GM23338 (cell line): ENCODE results near the gene LCP1. TPM values are rescaled to one million over a fixed set of nuclear protein-coding genes. Genes with fewer than 3 reads are reported as not detected.

Source experiments
- ATAC-seq: fragments of 200-7000 bp; cut with Tn5 transposase; 3 replicates; pipeline ENCODE4 v1.9.1; 2020
- DNase-seq: peaks from one replicate; pipeline ENCODE4 v3.0.0-alpha.2; 2015; ENCODE audit warnings: low spot score
- H2AFZ ChIP-seq: fragments of 200-600 bp; sonication (generic); 2 replicates; pipeline ENCODE4 v1.8.0; 2016; ENCODE audit warnings: antibody characterized with exemption, mild to moderate bottlenecking, moderate library complexity
- H3F3A ChIP-seq: fragments of 200-600 bp; sonication (generic); replicated peaks from 2 replicates; pipeline ENCODE4 v1.8.0; 2017; ENCODE audit warnings: antibody characterized with exemption, mixed run types, low read depth
- H3K27ac ChIP-seq: fragments of 200-600 bp; sonication (generic); 2 replicates; pipeline ENCODE4 v1.6.1; 2016; ENCODE audit warnings: low read depth
- H3K27me3 ChIP-seq: fragments of 200-600 bp; sonication (generic); 2 replicates; pipeline ENCODE4 v1.8.0; 2016; ENCODE audit warnings: mild to moderate bottlenecking, mixed run types, moderate library complexity; ENCODE audit not compliant: insufficient read depth
- H3K36me3 ChIP-seq: fragments of 200-600 bp; sonication (generic); 2 replicates; pipeline ENCODE4 v1.8.0; 2016; ENCODE audit warnings: mild to moderate bottlenecking; ENCODE audit not compliant: insufficient read depth
- H3K4me1 ChIP-seq: fragments of 200-600 bp; sonication (generic); 2 replicates; pipeline ENCODE4 v1.8.0; 2016; ENCODE audit warnings: mild to moderate bottlenecking, moderate library complexity; ENCODE audit not compliant: insufficient read depth
- H3K4me2 ChIP-seq: fragments of 200-600 bp; sonication (generic); 2 replicates; pipeline ENCODE4 v1.7.1; 2017; ENCODE audit warnings: mixed run types
- H3K4me3 ChIP-seq: fragments of 200-600 bp; sonication (generic); 2 replicates; pipeline ENCODE4 v1.6.1; 2016; ENCODE audit warnings: mixed run types
- H3K79me2 ChIP-seq: fragments of 200-600 bp; sonication (generic); replicated peaks from 2 replicates; pipeline ENCODE4 v1.8.0; 2017; ENCODE audit warnings: mild to moderate bottlenecking; ENCODE audit not compliant: insufficient read depth
- H3K9me2 ChIP-seq: fragments of 200-600 bp; sonication (generic); 2 replicates; pipeline ENCODE4 v1.8.0; 2017; ENCODE audit not compliant: insufficient read depth
- H4K20me1 ChIP-seq: fragments of 200-600 bp; sonication (generic); replicated peaks from 2 replicates; pipeline ENCODE4 v1.8.0; 2017; ENCODE audit warnings: mild to moderate bottlenecking; ENCODE audit not compliant: insufficient read depth
- H3K27ac Mint-ChIP-seq: 2 replicates; pipeline ENCODE4 v1.8.0; 2020; ENCODE audit warnings: inconsistent platforms, mild to moderate bottlenecking, moderate library complexity, mixed read lengths
- H3K27me3 Mint-ChIP-seq: 3 replicates; pipeline ENCODE4 v1.8.0; 2022; ENCODE audit warnings: low read depth, mild to moderate bottlenecking, moderate library complexity, mixed read lengths, inconsistent platforms; ENCODE audit not compliant: insufficient read depth, poor library complexity
- H3K36me3 Mint-ChIP-seq: 3 replicates; pipeline ENCODE4 v1.8.0; 2021; ENCODE audit warnings: low read depth, mild to moderate bottlenecking, inconsistent platforms, moderate library complexity, mixed read lengths
- H3K4me1 Mint-ChIP-seq: 3 replicates; pipeline ENCODE4 v1.8.0; 2020; ENCODE audit warnings: mild to moderate bottlenecking, inconsistent platforms, mixed read lengths
- H3K4me3 Mint-ChIP-seq: 3 replicates; pipeline ENCODE4 v1.8.0; 2021; ENCODE audit warnings: moderate library complexity, mild to moderate bottlenecking, inconsistent platforms, mixed read lengths
- H3K9me3 Mint-ChIP-seq: 3 replicates; pipeline ENCODE4 v1.8.0; 2020; ENCODE audit warnings: moderate library complexity, mild to moderate bottlenecking, inconsistent platforms, mixed read lengths
- CREB1 ChIP-seq: fragments of 250-450 bp; sonication (Bioruptor Pico); IDR thresholded peaks from 2 replicates; pipeline ENCODE4 v1.5.0; 2020; ENCODE audit warnings: low read depth, mild to moderate bottlenecking, moderate library complexity
- EZH2phosphoT487 ChIP-seq: fragments of 200-600 bp; sonication (generic); IDR thresholded peaks from one replicate; pipeline ENCODE4 v1.8.1; 2018; ENCODE audit warnings: antibody characterized with exemption; ENCODE audit not compliant: unreplicated experiment
- POLR2AphosphoS5 ChIP-seq: IDR thresholded peaks from 2 replicates; pipeline ENCODE4 v1.6.1; 2016; ENCODE audit warnings: antibody characterized with exemption, low read depth
- REST ChIP-seq: IDR thresholded peaks from one replicate; pipeline ENCODE4 v1.6.1; 2018; ENCODE audit warnings: antibody characterized with exemption; ENCODE audit not compliant: unreplicated experiment
- STAT1 ChIP-seq: IDR thresholded peaks from one replicate; pipeline ENCODE4 v1.6.1; 2016; ENCODE audit warnings: antibody characterized with exemption; ENCODE audit not compliant: unreplicated experiment
- polyA plus RNA-seq: library from polyadenylated mRNA; unstranded; fragments of >200 nt; fragmentation: Nextera tagmentation; extraction: Ambion mirVana; gene quantifications from 2 replicates; pipeline ENCODE4 v1.2.1, GENCODE V29; 2016
- total RNA-seq: library from RNA; depleted of rRNA; stranded (reverse); fragments of >200 nt; shearing (Covaris generic); gene quantifications from 2 replicates; pipeline ENCODE4 v1.2.3, GENCODE V29; 2014
- TF ChIP-seq, protein P1 (sequence below): fragments of 250-450 bp; sonication (Bioruptor Pico); IDR thresholded peaks from 2 replicates; pipeline ENCODE4 v1.5.0; 2020; ENCODE audit warnings: mild to moderate bottlenecking, moderate library complexity

Gene LCP1
- total and polyA plus RNA-seq, 2 experiments from 2014 or later = 1.9 to 3.4 TPM

DNA sequence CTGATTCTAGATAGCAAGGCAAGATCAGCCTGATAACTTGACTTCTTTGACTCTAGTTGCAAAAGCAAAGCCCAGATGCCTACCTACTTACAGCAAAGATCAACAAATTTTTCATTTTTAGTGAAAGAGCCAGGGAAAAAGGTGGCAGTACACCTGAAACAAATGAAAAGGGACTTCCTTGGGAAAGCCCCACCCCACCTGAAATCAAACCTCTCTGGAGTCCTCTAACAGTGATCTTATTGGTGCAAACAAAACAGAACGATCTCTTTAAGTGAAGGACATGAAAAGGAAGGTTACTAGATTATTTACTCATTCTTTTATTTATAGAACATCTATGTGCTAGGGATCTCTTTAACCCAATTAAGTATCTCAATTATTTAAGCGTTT is 507 bp upstream of the LCP1 start (continued):
- TF ChIP-seq REST = no peak
- TF ChIP-seq, protein P1, sequence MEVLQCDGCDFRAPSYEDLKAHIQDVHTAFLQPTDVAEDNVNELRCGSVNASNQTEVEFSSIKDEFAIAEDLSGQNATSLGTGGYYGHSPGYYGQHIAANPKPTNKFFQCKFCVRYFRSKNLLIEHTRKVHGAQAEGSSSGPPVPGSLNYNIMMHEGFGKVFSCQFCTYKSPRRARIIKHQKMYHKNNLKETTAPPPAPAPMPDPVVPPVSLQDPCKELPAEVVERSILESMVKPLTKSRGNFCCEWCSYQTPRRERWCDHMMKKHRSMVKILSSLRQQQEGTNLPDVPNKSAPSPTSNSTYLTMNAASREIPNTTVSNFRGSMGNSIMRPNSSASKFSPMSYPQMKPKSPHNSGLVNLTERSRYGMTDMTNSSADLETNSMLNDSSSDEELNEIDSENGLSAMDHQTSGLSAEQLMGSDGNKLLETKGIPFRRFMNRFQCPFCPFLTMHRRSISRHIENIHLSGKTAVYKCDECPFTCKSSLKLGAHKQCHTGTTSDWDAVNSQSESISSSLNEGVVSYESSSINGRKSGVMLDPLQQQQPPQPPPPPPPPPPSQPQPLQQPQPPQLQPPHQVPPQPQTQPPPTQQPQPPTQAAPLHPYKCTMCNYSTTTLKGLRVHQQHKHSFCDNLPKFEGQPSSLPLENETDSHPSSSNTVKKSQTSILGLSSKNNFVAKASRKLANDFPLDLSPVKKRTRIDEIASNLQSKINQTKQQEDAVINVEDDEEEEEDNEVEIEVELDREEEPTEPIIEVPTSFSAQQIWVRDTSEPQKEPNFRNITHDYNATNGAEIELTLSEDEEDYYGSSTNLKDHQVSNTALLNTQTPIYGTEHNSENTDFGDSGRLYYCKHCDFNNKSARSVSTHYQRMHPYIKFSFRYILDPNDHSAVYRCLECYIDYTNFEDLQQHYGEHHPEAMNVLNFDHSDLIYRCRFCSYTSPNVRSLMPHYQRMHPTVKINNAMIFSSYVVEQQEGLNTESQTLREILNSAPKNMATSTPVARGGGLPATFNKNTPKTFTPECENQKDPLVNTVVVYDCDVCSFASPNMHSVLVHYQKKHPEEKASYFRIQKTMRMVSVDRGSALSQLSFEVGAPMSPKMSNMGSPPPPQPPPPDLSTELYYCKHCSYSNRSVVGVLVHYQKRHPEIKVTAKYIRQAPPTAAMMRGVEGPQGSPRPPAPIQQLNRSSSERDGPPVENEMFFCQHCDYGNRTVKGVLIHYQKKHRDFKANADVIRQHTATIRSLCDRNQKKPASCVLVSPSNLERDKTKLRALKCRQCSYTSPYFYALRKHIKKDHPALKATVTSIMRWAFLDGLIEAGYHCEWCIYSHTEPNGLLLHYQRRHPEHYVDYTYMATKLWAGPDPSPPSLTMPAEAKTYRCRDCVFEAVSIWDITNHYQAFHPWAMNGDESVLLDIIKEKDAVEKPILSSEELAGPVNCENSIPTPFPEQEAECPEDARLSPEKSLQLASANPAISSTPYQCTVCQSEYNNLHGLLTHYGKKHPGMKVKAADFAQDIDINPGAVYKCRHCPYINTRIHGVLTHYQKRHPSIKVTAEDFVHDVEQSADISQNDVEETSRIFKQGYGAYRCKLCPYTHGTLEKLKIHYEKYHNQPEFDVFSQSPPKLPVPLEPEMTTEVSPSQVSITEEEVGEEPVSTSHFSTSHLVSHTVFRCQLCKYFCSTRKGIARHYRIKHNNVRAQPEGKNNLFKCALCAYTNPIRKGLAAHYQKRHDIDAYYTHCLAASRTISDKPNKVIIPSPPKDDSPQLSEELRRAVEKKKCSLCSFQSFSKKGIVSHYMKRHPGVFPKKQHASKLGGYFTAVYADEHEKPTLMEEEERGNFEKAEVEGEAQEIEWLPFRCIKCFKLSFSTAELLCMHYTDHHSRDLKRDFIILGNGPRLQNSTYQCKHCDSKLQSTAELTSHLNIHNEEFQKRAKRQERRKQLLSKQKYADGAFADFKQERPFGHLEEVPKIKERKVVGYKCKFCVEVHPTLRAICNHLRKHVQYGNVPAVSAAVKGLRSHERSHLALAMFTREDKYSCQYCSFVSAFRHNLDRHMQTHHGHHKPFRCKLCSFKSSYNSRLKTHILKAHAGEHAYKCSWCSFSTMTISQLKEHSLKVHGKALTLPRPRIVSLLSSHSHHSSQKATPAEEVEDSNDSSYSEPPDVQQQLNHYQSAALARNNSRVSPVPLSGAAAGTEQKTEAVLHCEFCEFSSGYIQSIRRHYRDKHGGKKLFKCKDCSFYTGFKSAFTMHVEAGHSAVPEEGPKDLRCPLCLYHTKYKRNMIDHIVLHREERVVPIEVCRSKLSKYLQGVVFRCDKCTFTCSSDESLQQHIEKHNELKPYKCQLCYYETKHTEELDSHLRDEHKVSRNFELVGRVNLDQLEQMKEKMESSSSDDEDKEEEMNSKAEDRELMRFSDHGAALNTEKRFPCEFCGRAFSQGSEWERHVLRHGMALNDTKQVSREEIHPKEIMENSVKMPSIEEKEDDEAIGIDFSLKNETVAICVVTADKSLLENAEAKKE = no peak
- no peak for TF ChIP-seq CREB1 (CRISPR knock-in tag)
- no peak for TF ChIP-seq STAT1

DNA sequence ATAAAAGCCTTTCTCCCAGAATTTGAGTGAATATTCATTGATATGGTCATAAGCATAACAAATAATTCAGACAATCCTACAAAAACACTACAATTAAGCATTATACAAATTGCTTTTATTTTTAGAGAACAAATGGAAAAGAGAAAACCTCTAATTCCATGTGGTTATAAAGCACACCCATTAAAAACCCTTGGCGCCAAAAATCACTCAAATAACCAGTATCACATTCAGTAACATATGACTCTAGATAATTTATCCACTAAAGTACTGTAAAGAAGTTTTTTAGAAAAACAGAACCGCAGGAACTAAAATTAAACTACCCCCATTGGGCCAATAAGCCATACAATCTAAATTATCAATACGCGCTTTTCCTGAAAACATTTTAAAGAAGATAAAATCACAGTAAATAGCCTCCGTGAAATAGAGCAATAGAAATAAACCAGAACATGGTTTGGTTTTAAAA is 569 bp downstream of the LCP1 start:
- Mint-ChIP-seq H3K27ac (no peak overlapping the region), H3K36me3 (no peaks in the 10 kb centered on the region), H3K4me1 (peaks cover 13% of the 10 kb centered on the region; the same call in 2 of the 3 replicates), H3K4me3 (no peak overlapping the region), H3K9me3 (no peaks in the 10 kb centered on the region), H3K27me3 (peaks cover 7% of the 10 kb centered on the region)
- H3F3A ChIP-seq = no peaks in the 10 kb centered on the region
- no peaks in the 10 kb centered on the region for H3K27me3 ChIP-seq
- no peaks in the 10 kb centered on the region for H3K36me3 ChIP-seq
- ATAC-seq = no peak
- H3K9me2 ChIP-seq = no peaks in the 10 kb centered on the region
- no peaks in the 10 kb centered on the region for H3K79me2 ChIP-seq
- H3K27ac ChIP-seq = no peak overlapping the region
- H3K4me3 ChIP-seq = no peak overlapping the region
- H4K20me1 ChIP-seq = no peaks in the 10 kb centered on the region
- H2AFZ ChIP-seq = peak overlapping the region; percentile 47; the same call in 1 of the 2 replicates
- peaks cover 14% of the 10 kb centered on the region for H3K4me1 ChIP-seq
- DNase-seq = no peak
- H3K4me2 ChIP-seq = no peak overlapping the region
- TF ChIP-seq POLR2AphosphoS5 = no peak
- TF ChIP-seq EZH2phosphoT487 = no peak
- no peak for TF ChIP-seq REST
- no peak for TF ChIP-seq STAT1
